ENCODE data around the gene FBLN5. TPM values are rescaled to one million over a fixed set of nuclear protein-coding genes. Genes with fewer than 3 reads are reported as not detected.

Gene FBLN5
- total RNA-seq, 1 experiment from 2014 or later = 1.0 TPM

DNA sequence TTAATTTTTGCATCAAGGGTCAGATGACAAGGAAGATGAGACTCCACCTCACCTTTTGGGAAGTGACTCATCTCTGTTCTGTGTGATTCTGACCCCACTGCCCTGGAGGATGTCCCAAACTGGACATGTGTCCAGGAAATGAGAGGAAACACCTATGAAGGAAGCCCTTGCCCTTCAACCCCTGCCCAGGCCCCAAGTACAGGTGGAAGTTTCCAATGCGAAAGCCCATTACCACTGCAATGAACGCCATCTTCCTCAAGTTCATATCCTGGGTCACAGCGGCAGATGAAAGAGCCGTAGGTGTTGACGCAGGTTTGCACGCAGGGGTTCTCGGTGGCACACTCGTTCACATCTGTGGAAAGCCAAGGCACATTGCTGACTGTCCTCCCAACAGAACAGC is 60.5 kb downstream of the FBLN5 start:
- Mint-ChIP-seq H3K9me3 (no peaks in the 10 kb centered on the region), H3K27me3 (ENCODE audit: low read depth) (no peaks in the 10 kb centered on the region; the same call in 1 of the 2 replicates), H3K27ac (no peak overlapping the region), H3K36me3 (ENCODE audit: insufficient read depth in 1 of 3, low read depth in 3 of 3) (no peaks in the 10 kb centered on the region), H3K4me3 (no peak overlapping the region), H3K4me1 (peaks cover 3 to 4% of the 10 kb centered on the region in 2 experiments; a peak in 3 of 4 replicates)
- no peak overlapping the region for H3K56ac ChIP-seq (ENCODE audit: insufficient read length, low read depth, low read length)
- H2BK15ac ChIP-seq (ENCODE audit: low read depth, low read length) = no peak overlapping the region
- H4K8ac ChIP-seq (replicated peaks; ENCODE audit: insufficient read length, low read depth, low read length) = no peak overlapping the region
- H3K4me1 ChIP-seq (ENCODE audit: insufficient read depth, low read length) = no peaks in the 10 kb centered on the region
- TF ChIP-seq, protein P1, sequence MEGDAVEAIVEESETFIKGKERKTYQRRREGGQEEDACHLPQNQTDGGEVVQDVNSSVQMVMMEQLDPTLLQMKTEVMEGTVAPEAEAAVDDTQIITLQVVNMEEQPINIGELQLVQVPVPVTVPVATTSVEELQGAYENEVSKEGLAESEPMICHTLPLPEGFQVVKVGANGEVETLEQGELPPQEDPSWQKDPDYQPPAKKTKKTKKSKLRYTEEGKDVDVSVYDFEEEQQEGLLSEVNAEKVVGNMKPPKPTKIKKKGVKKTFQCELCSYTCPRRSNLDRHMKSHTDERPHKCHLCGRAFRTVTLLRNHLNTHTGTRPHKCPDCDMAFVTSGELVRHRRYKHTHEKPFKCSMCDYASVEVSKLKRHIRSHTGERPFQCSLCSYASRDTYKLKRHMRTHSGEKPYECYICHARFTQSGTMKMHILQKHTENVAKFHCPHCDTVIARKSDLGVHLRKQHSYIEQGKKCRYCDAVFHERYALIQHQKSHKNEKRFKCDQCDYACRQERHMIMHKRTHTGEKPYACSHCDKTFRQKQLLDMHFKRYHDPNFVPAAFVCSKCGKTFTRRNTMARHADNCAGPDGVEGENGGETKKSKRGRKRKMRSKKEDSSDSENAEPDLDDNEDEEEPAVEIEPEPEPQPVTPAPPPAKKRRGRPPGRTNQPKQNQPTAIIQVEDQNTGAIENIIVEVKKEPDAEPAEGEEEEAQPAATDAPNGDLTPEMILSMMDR (conservative IDR thresholded peaks at IDR 0.05) = no peak
- no peak overlapping the region for H3K27ac ChIP-seq (ENCODE audit: insufficient read length, low read depth, low read length)
- H3K4me2 ChIP-seq (ENCODE audit: insufficient read depth, insufficient read length, low read length) = no peak overlapping the region
- H2BK12ac ChIP-seq (ENCODE audit: insufficient read length, low read depth, low read length) = no peak overlapping the region
- WGBS (ENCODE audit: extremely low coverage, insufficient read length, low lambda C conversion rate) = no CpG with 5 or more reads among the region's 8 CpGs
- H3K9ac ChIP-seq (ENCODE audit: extremely low read depth, insufficient read length, low read length) = no peak overlapping the region
- H3K79me2 ChIP-seq (ENCODE audit: insufficient read depth, low read length) = no peaks in the 10 kb centered on the region
- no peaks in the 10 kb centered on the region for H4K20me1 ChIP-seq (ENCODE audit: control insufficient read depth, insufficient read depth, insufficient read length)
- H4K5ac ChIP-seq (ENCODE audit: insufficient read length, low read depth, low read length) = no peak overlapping the region
- no peaks in the 10 kb centered on the region for H3K79me1 ChIP-seq (ENCODE audit: insufficient read depth, low read depth, low read length, poor library complexity, severe bottlenecking)
- no peak overlapping the region for H2AK5ac ChIP-seq (ENCODE audit: insufficient read length, low read length)
- no peak overlapping the region for H3K4ac ChIP-seq (ENCODE audit: low read depth, low read length)
- no peak overlapping the region for H2BK120ac ChIP-seq (ENCODE audit: low read depth, low read length, poor library complexity, severe bottlenecking)
- H3K27me3 ChIP-seq (ENCODE audit: insufficient read depth, low read length) = no peaks in the 10 kb centered on the region
- DNase-seq = no peak
- no peak overlapping the region for H2AFZ ChIP-seq (ENCODE audit: low read length)
- no peaks in the 10 kb centered on the region for H3K23me2 ChIP-seq (ENCODE audit: insufficient read length, low read depth, low read length, poor library complexity, severe bottlenecking)
- no peak overlapping the region for H4K91ac ChIP-seq (ENCODE audit: insufficient read length, low read depth, low read length)
- no peak overlapping the region for H3K18ac ChIP-seq (ENCODE audit: insufficient read length, low read depth, low read length)
- no peak overlapping the region for H2BK20ac ChIP-seq (ENCODE audit: low read depth, low read length, poor library complexity, severe bottlenecking)
- H2BK5ac ChIP-seq (ENCODE audit: insufficient read length, low read length) = no peak overlapping the region
- H3K9me3 ChIP-seq (ENCODE audit: control insufficient read depth, low read depth, low read length) = no peaks in the 10 kb centered on the region
- no peak overlapping the region for H3T11ph ChIP-seq (ENCODE audit: low read length)
- H3K23ac ChIP-seq (ENCODE audit: insufficient read length, low read depth, low read length) = no peak overlapping the region
- H3K14ac ChIP-seq (ENCODE audit: insufficient read depth, low read length) = no peak overlapping the region

Measured in H9 (cell line).